Measurements from ENCODE around the gene SEPTIN3.

The SEPTIN3 gene

GRCh38 chr22:42007922-42008321 is 38.7 kb downstream of the SEPTIN3 start:
- H3K9me2 ChIP-seq (replicated peaks; ENCODE audit: low read depth, low read length), result no peaks in the 10 kb centered on the region
- H3K9ac ChIP-seq (ENCODE audit: low read depth, low read length, poor library complexity, severe bottlenecking), result no peak overlapping the region
- no peaks in the 10 kb centered on the region for H3K36me3 ChIP-seq (ENCODE audit: insufficient read depth, low read length)
- no peaks in the 10 kb centered on the region for H3K79me2 ChIP-seq (ENCODE audit: insufficient read depth, low read length)
- no peak overlapping the region for H3K4me2 ChIP-seq (ENCODE audit: low read depth, low read length, poor library complexity, severe bottlenecking)
- H3K4me1 ChIP-seq (ENCODE audit: insufficient read depth, low read length, poor library complexity, severe bottlenecking), result no peaks in the 10 kb centered on the region
- H3F3A ChIP-seq (ENCODE audit: low read depth), result no peaks in the 10 kb centered on the region
- no peaks in the 10 kb centered on the region for H3K27me3 ChIP-seq (ENCODE audit: insufficient read depth, low read length, poor library complexity, severe bottlenecking)
- no peak overlapping the region for H3K4me3 ChIP-seq (ENCODE audit: low read length, poor library complexity, severe bottlenecking)
- TF ChIP-seq EZH2phosphoT487 (IDR thresholded peaks at IDR 0.05; ENCODE audit: borderline replicate concordance), result no peak
- no peak for TF ChIP-seq CTCF (conservative IDR thresholded peaks at IDR 0.05; ENCODE audit: low read length)
- no peak overlapping the region for H2AFZ ChIP-seq (ENCODE audit: low read length)
- no peaks in the 10 kb centered on the region for H4K20me1 ChIP-seq (ENCODE audit: insufficient read depth, low read length, poor library complexity, severe bottlenecking)
- H3K9me3 ChIP-seq (ENCODE audit: insufficient read depth, low read depth, low read length), result peaks cover 9% of the 10 kb centered on the region; the same call in 1 of the 2 replicates

GRCh38 chr22:42010778-42011177 is 41.5 kb downstream of the SEPTIN3 start:
- Histone ChIP-seq H3K9ac (ENCODE audit: low read depth, low read length, poor library complexity, severe bottlenecking) (no peak overlapping the region), H3F3A (ENCODE audit: low read depth) (no peaks in the 10 kb centered on the region), H3K9me2 (replicated peaks; ENCODE audit: low read depth, low read length) (no peaks in the 10 kb centered on the region), H3K4me1 (ENCODE audit: insufficient read depth, low read length, poor library complexity, severe bottlenecking) (no peaks in the 10 kb centered on the region), H3K27me3 (ENCODE audit: insufficient read depth, low read length, poor library complexity, severe bottlenecking) (no peaks in the 10 kb centered on the region), H4K20me1 (ENCODE audit: insufficient read depth, low read length, poor library complexity, severe bottlenecking) (no peaks in the 10 kb centered on the region), H3K4me3 (ENCODE audit: low read length, poor library complexity, severe bottlenecking) (no peak overlapping the region), H3K4me2 (ENCODE audit: low read depth, low read length, poor library complexity, severe bottlenecking) (no peak overlapping the region), H3K79me2 (ENCODE audit: insufficient read depth, low read length) (no peaks in the 10 kb centered on the region), H3K36me3 (ENCODE audit: insufficient read depth, low read length) (no peaks in the 10 kb centered on the region), H3K9me3 (ENCODE audit: insufficient read depth, low read depth, low read length) (peaks cover 9% of the 10 kb centered on the region; the same call in 1 of the 2 replicates), H2AFZ (ENCODE audit: low read length) (no peak overlapping the region)
- TF ChIP-seq EZH2phosphoT487 (IDR thresholded peaks at IDR 0.05; ENCODE audit: borderline replicate concordance) (no peak), CTCF (conservative IDR thresholded peaks at IDR 0.05; ENCODE audit: low read length) (no peak)

GRCh38 chr22:42013385-42013784 is 44.1 kb downstream of the SEPTIN3 start:
- Histone ChIP-seq H3K9me2 (replicated peaks; ENCODE audit: low read depth, low read length) (no peaks in the 10 kb centered on the region), H3K4me2 (ENCODE audit: low read depth, low read length, poor library complexity, severe bottlenecking) (no peak overlapping the region), H4K20me1 (ENCODE audit: insufficient read depth, low read length, poor library complexity, severe bottlenecking) (no peaks in the 10 kb centered on the region), H3K36me3 (ENCODE audit: insufficient read depth, low read length) (no peaks in the 10 kb centered on the region), H3K4me3 (ENCODE audit: low read length, poor library complexity, severe bottlenecking) (no peak overlapping the region), H3K4me1 (ENCODE audit: insufficient read depth, low read length, poor library complexity, severe bottlenecking) (no peaks in the 10 kb centered on the region), H3K9ac (ENCODE audit: low read depth, low read length, poor library complexity, severe bottlenecking) (no peak overlapping the region), H3K27me3 (ENCODE audit: insufficient read depth, low read length, poor library complexity, severe bottlenecking) (no peaks in the 10 kb centered on the region), H3F3A (ENCODE audit: low read depth) (no peaks in the 10 kb centered on the region), H3K79me2 (ENCODE audit: insufficient read depth, low read length) (no peaks in the 10 kb centered on the region), H3K9me3 (ENCODE audit: insufficient read depth, low read depth, low read length) (peaks cover 9% of the 10 kb centered on the region; the same call in 1 of the 2 replicates), H2AFZ (ENCODE audit: low read length) (no peak overlapping the region)
- TF ChIP-seq CTCF (conservative IDR thresholded peaks at IDR 0.05; ENCODE audit: low read length) (no peak), EZH2phosphoT487 (IDR thresholded peaks at IDR 0.05; ENCODE audit: borderline replicate concordance) (no peak)
